Mesenchymal stem cell (in vitro differentiated cells and primary cell): Measurements from ENCODE around the gene HOXB1.

Experiments
- DNase-seq: peaks from one replicate; pipeline ENCODE4 v3.0.0-alpha.2; 2013
- H2AFZ ChIP-seq: one replicate; pipeline ENCODE4 v1.6.1; 2013; ENCODE audit warnings: low read depth, mild to moderate bottlenecking, control low read depth, inconsistent platforms, low read length, moderate library complexity
- H2AK5ac ChIP-seq: 2 replicates; pipeline ENCODE4 v1.6.1; 2013; ENCODE audit warnings: low read length, moderate library complexity, mild to moderate bottlenecking, inconsistent platforms; ENCODE audit not compliant: severe bottlenecking
- H2BK120ac ChIP-seq: one replicate; pipeline ENCODE4 v1.6.1; 2013; ENCODE audit warnings: low read depth, mild to moderate bottlenecking, inconsistent platforms, low read length, moderate library complexity
- H2BK12ac ChIP-seq, 2 experiments: one replicate each; pipeline ENCODE4 v1.6.1; 2013; ENCODE audit warnings: inconsistent platforms in 2 of 2, low read length in 2 of 2, mild to moderate bottlenecking in 2 of 2, moderate library complexity in 2 of 2, control low read depth in 1 of 2
- H2BK15ac ChIP-seq: one replicate; pipeline ENCODE4 v1.6.1; 2013; ENCODE audit warnings: mild to moderate bottlenecking, low read depth, inconsistent platforms; ENCODE audit not compliant: poor library complexity, severe bottlenecking
- H2BK5ac ChIP-seq: 2 replicates; pipeline ENCODE4 v1.6.1; 2013; ENCODE audit warnings: low read depth, mild to moderate bottlenecking, low read length, control low read depth, inconsistent platforms; ENCODE audit not compliant: poor library complexity, severe bottlenecking
- H3K14ac ChIP-seq, 2 experiments: one replicate each; pipeline ENCODE4 v1.6.1; 2013; ENCODE audit warnings: inconsistent platforms in 2 of 2, low read length in 2 of 2, control low read depth in 1 of 2, mild to moderate bottlenecking in 1 of 2, moderate library complexity in 1 of 2
- H3K18ac ChIP-seq, 2 experiments: one replicate each; pipeline ENCODE4 v1.6.1; 2013; ENCODE audit warnings: inconsistent platforms in 2 of 2, low read length in 2 of 2, control low read depth in 1 of 2, low read depth in 1 of 2, mild to moderate bottlenecking in 1 of 2
- H3K23ac ChIP-seq, 2 experiments: one replicate each; pipeline ENCODE4 v1.6.1; 2013; ENCODE audit warnings: inconsistent platforms in 2 of 2, low read length in 2 of 2, mild to moderate bottlenecking in 2 of 2, moderate library complexity in 2 of 2, control low read depth in 1 of 2
- H3K27ac ChIP-seq: 2 replicates; pipeline ENCODE4 v1.5.1; 2013; ENCODE audit warnings: mild to moderate bottlenecking, moderate library complexity, low read length, control low read depth, inconsistent platforms; ENCODE audit not compliant: poor library complexity, severe bottlenecking
- H3K27me3 ChIP-seq, 2 experiments: 2 replicates each; pipeline versions ENCODE4 v1.6.1 to v1.7.0; 2013; ENCODE audit warnings: low read length in 2 of 2, mild to moderate bottlenecking in 2 of 2, moderate library complexity in 2 of 2, control low read depth in 1 of 2, inconsistent platforms in 1 of 2; ENCODE audit not compliant: control insufficient read depth in 1 of 2, insufficient read depth in 1 of 2
- H3K36me3 ChIP-seq, 2 experiments: 2 replicates each; pipeline versions ENCODE4 v1.6.1 to v1.7.0; 2013; ENCODE audit warnings: low read length in 2 of 2, control low read depth in 1 of 2, inconsistent platforms in 1 of 2, low read depth in 1 of 2, mild to moderate bottlenecking in 1 of 2; ENCODE audit not compliant: insufficient read depth in 2 of 2, control insufficient read depth in 1 of 2
- H3K4ac ChIP-seq, 2 experiments: one replicate each; pipeline ENCODE4 v1.6.1; 2013; ENCODE audit warnings: inconsistent platforms in 2 of 2, low read length in 2 of 2, mild to moderate bottlenecking in 2 of 2, moderate library complexity in 2 of 2, control low read depth in 1 of 2, low read depth in 1 of 2
- H3K4me1 ChIP-seq: 2 replicates; pipeline ENCODE4 v1.6.1; 2013; ENCODE audit warnings: low read depth, low read length, control low read depth; ENCODE audit not compliant: control insufficient read depth, insufficient read depth
- H3K4me2 ChIP-seq: 2 replicates; pipeline ENCODE4 v1.6.1; 2013; ENCODE audit warnings: low read length, mild to moderate bottlenecking, inconsistent platforms; ENCODE audit not compliant: poor library complexity, severe bottlenecking
- H3K4me3 ChIP-seq, 2 experiments: 2 replicates each; pipeline versions ENCODE4 v1.5.1 to v1.7.0; 2013; ENCODE audit warnings: low read length in 2 of 2, mild to moderate bottlenecking in 2 of 2, control low read depth in 1 of 2, low read depth in 1 of 2; ENCODE audit not compliant: insufficient read depth in 1 of 2
- H3K79me1 ChIP-seq: replicated peaks from 2 replicates; pipeline ENCODE4 v1.6.1; 2013; ENCODE audit warnings: mild to moderate bottlenecking, control low read depth, low read length, inconsistent platforms; ENCODE audit not compliant: poor library complexity, severe bottlenecking
- H3K9ac ChIP-seq: 2 replicates; pipeline ENCODE4 v1.7.0; 2013; ENCODE audit warnings: mild to moderate bottlenecking, low read length, moderate library complexity
- H3K9me3 ChIP-seq: 2 replicates; pipeline ENCODE4 v1.7.0; 2013; ENCODE audit warnings: mild to moderate bottlenecking, low read length; ENCODE audit not compliant: control insufficient read depth
- H4K8ac ChIP-seq: one replicate; pipeline ENCODE4 v1.6.1; 2013; ENCODE audit warnings: inconsistent platforms, mild to moderate bottlenecking, low read length, moderate library complexity
- H4K91ac ChIP-seq: one replicate; pipeline ENCODE4 v1.6.1; 2013; ENCODE audit warnings: mild to moderate bottlenecking, low read length, inconsistent platforms
- WGBS: methylation state at CpG from one replicate; pipeline ENCODE4 v1.1.7; 2013; ENCODE audit warnings: mixed read lengths; 5-methylcytosine and 5-hydroxymethylcytosine counted together

Gene HOXB1

GRCh38 chr17:48571826-48572417 is 41.1 kb upstream of the HOXB1 start:
- no peak overlapping the region for H2AK5ac ChIP-seq
- H3K79me1 ChIP-seq: peaks cover 4% of the 10 kb centered on the region
- H3K9me3 ChIP-seq: no peaks in the 10 kb centered on the region
- H4K91ac ChIP-seq: no peak overlapping the region
- H3K27me3 ChIP-seq: peaks cover 0 to 4% of the 10 kb centered on the region in 2 experiments
- H3K27ac ChIP-seq: peak overlapping the region; percentile 44
- no peak overlapping the region for H3K14ac ChIP-seq
- DNase-seq: peak; percentile 79
- H4K8ac ChIP-seq: peak overlapping the region; percentile 47
- H3K36me3 ChIP-seq: peaks cover 14 to 15% of the 10 kb centered on the region in 2 experiments
- H3K4me1 ChIP-seq: peaks cover 34% of the 10 kb centered on the region
- H3K4ac ChIP-seq: peak overlapping the region in 1 of 2 experiments; percentile 94
- peak overlapping the region in 1 of 2 experiments; percentile 76 for H3K4me3 ChIP-seq
- peak overlapping the region in 1 of 2 experiments; percentile 3 for H2BK12ac ChIP-seq
- no peak overlapping the region for H3K23ac ChIP-seq
- WGBS: no CpG with 5 or more reads among the region's 1 CpG
- peak overlapping the region; percentile 45 to 94 for H3K18ac ChIP-seq
- H2BK120ac ChIP-seq: peak overlapping the region; percentile 38
- H2BK15ac ChIP-seq: no peak overlapping the region
- H3K9ac ChIP-seq: peak overlapping the region; percentile 95
- H3K4me2 ChIP-seq: no peak overlapping the region
- no peak overlapping the region for H2BK5ac ChIP-seq
- no peak overlapping the region for H2AFZ ChIP-seq

GRCh38 chr17:48571024-48571818 is 40.4 kb upstream of the HOXB1 start:
- peak; percentile 79 for DNase-seq
- H3K9ac ChIP-seq: peak overlapping the region; percentile 95
- H4K91ac ChIP-seq: no peak overlapping the region
- H2BK12ac ChIP-seq: peak overlapping the region in 1 of 2 experiments; percentile 80
- no peak overlapping the region for H2BK15ac ChIP-seq
- peak overlapping the region; percentile 51 for H3K4me2 ChIP-seq
- peaks cover 0 to 4% of the 10 kb centered on the region in 2 experiments for H3K27me3 ChIP-seq
- no peaks in the 10 kb centered on the region for H3K9me3 ChIP-seq
- H3K27ac ChIP-seq: peak overlapping the region; percentile 44
- H3K79me1 ChIP-seq: peaks cover 4% of the 10 kb centered on the region
- no peak overlapping the region for H2BK5ac ChIP-seq
- H3K18ac ChIP-seq: peak overlapping the region; percentile 25 to 94
- H3K36me3 ChIP-seq: peaks cover 14 to 15% of the 10 kb centered on the region in 2 experiments
- WGBS: 3% methylated on average over 24 of the region's 26 CpGs
- H3K4me1 ChIP-seq: peaks cover 34% of the 10 kb centered on the region
- peak overlapping the region; percentile 19 for H2AK5ac ChIP-seq
- peak overlapping the region in 1 of 2 experiments; percentile 44 for H3K14ac ChIP-seq
- peak overlapping the region; percentile 29 to 94 for H3K4ac ChIP-seq
- no peak overlapping the region for H2AFZ ChIP-seq
- no peak overlapping the region for H3K23ac ChIP-seq
- H3K4me3 ChIP-seq: peak overlapping the region in 1 of 2 experiments; percentile 76
- peak overlapping the region; percentile 29 for H4K8ac ChIP-seq
- peak overlapping the region; percentile 19 for H2BK120ac ChIP-seq

DNA sequence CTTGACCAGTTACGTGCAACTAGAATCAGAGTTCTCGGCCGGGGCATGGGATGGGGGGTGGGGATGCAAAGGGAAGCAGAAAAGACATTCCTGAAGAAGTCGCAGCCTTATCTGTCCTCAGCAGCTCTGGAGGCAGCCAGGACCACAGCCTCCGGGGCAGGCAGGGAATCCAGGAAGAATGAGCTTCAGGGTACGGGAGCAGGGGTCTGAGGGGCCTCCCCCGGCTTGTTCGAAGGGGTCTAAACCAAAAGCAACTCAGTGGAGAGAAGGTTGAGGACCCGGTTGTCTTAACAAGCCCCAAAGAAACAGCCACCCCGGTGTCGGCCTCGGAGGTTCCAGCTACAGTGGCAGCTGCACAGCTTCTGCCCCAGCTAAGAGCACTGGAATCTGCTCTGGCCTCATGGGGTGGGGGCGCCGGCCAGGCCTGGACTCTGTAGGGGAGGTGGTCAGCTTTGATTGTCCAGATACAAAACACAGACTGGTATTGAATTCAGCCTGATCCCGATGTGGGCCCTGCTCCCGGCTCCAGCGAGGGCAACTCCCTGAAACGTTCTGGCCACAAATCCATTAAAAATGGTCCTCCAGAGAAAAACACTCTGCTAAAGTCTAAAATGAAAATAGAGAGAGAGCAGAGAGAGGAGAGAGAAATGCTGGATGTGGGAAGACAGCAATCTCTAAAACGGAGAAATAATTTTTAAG is 39.7 kb upstream of the HOXB1 start:
- Histone ChIP-seq H3K4ac (peak overlapping the region; percentile 89 to 93), H3K9me3 (no peaks in the 10 kb centered on the region), H2BK120ac (peak overlapping the region; percentile 90), H3K18ac (peak overlapping the region; percentile 98), H2AFZ (no peak overlapping the region), H3K4me2 (peak overlapping the region; percentile 51), H3K27me3 (peaks cover 0 to 4% of the 10 kb centered on the region in 2 experiments), H3K79me1 (peaks cover 4% of the 10 kb centered on the region), H3K27ac (peak overlapping the region; percentile 44), H2BK15ac (peak overlapping the region; percentile 94), H4K91ac (peak overlapping the region; percentile 92), H3K14ac (peak overlapping the region in 1 of 2 experiments; percentile 94), H3K4me3 (peak overlapping the region in 1 of 2 experiments; percentile 76), H3K36me3 (peaks cover 9 to 15% of the 10 kb centered on the region in 2 experiments), H2BK5ac (no peak overlapping the region), H2AK5ac (peak overlapping the region; percentile 67), H3K4me1 (peaks cover 29% of the 10 kb centered on the region), H3K23ac (peak overlapping the region; percentile 20 to 81), H4K8ac (peak overlapping the region; percentile 96), H2BK12ac (peak overlapping the region; percentile 59 to 72), H3K9ac (peak overlapping the region; percentile 95)
- WGBS: under 1% methylated on average over 15 of the region's 19 CpGs
- peak; percentile 79 for DNase-seq
